HG03095 (cell line): Measurements from ENCODE around the gene THADA.
"Not testable (repeated sequence)": the region's sequence is repeated elsewhere in the genome, so short reads cannot be mapped to it uniquely, and the experiment has no call there.

ENCODE experiments used
- ATAC-seq: cut with Tn5 transposase; IDR thresholded peaks from one replicate; pipeline ENCODE4 v1.9.1; 2021; ENCODE audit warnings: moderate library complexity; ENCODE audit not compliant: unreplicated experiment

Gene THADA

DNA sequence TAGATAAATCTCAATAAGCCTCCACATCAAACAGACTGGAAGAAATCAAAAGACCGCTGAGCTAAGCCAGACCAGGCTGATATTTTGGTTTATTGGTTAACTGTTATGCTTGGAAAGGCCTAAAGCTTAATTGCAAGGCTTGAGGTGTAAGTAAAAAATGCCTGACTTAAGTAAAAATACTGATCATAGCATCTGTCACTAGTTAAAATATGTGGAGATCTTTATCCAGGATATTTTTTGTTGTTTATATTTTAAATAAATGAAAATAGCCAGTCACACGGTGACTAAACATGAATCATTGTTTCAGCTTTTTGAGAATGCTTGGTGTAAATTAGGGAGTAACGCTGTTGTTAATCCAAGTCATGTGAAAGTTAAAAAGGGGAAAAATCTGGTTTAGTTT, 127.9 kb downstream of the THADA start:
- ATAC-seq: no peak

DNA sequence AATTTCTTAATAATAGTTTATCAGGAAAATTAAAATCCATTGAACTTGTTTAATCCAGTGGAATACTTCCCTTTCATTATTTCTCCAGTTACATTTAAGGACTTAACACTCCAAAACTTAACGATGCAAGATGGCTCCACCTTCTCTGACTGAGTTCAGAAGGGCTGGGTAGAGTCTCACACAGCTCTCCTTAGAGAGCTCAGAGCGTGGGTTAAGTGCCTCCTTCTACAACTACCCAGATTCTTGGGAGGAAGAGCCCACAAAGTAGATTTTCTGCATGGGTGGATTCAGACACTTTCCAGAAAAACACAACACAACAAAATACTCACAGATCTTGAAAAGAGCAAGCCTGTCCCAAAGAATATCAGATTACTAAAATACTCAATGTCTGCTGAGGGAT, 130.6 kb downstream of the THADA start:
- no peak for ATAC-seq

DNA sequence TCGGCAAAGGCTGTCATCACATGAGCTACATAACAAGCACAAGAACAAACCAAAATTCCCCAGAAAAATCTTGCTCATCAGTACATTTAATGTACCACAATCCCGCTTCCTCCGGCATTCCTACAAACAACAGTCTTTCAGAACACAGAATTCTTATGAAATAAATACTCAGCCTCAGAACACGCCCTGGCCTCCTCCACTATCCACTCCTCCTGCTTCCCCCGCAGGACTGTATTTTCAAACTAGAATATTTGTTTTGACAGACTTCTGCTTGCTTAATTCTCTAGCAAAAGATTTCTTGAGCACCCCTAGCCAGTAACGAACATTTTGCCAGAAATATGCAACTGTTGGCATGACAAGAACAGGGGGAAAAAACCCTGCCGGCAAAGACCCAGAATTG, 131.2 kb downstream of the THADA start:
- ATAC-seq: no peak

DNA sequence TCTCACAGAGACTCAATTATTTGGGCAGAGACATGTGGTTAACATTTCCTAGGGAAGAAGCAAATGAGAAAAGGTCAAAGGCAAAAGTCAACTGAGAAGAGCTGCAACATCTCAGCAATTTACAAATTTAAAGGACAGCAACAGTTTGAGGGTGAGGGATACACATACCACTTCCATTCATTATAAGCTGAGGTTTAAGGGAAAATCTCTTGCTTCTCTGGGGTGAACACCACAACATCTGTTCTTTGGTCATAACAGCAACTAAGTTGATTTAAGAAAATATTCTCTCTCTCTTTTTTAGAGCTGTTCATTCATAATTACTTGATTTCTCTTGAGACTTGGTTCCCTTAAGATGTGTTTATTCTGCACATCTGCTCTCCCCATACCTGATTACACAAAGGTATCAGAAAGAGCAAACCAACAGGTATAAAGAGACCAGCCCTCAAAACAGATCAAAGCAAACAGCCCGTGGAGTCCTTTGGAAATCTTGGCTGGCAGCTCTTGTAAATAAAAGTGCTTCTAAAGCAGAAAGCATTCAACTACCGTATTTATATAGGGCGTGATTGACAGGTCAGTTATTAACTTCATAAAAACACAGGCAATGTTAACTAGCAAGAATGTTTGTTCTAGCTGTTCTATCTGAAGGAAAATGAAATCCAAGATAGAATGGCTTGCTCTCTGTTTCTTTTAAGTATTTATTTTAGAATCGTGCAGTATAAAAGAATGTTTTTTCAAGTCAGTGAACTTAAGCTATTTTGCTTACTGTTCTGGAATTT, 132.8 kb downstream of the THADA start:
- no peak for ATAC-seq

DNA sequence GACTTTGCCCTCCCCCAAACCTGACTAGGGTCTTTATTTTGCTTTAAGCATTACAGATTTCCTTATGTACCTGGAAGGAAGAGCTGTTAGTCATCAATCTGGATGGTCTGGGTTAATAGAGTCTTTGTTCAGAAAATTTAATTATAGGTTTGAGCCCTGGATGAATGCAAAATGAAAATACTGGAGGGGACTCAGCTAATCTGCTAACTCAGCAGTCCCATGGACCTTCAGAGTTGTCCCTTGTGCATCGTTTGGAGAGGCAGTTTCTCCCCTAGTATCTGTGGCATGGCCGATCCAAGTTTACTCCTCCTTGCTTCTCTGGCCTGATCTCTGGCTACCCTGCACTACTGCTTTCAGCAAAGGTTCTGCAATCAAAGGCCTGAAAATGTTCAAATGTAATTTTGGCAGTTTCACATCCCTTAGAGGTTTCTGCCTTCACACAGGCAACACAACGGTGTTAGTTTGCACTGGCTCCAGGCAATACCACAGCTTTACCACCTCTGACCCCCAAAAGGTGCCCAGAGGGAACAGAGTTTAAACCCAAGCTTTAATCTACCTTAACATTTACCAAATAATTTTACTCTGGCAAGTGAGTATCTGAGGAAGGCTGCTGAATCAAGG, 134.3 kb downstream of the THADA start:
- peak; percentile 92 for ATAC-seq

DNA sequence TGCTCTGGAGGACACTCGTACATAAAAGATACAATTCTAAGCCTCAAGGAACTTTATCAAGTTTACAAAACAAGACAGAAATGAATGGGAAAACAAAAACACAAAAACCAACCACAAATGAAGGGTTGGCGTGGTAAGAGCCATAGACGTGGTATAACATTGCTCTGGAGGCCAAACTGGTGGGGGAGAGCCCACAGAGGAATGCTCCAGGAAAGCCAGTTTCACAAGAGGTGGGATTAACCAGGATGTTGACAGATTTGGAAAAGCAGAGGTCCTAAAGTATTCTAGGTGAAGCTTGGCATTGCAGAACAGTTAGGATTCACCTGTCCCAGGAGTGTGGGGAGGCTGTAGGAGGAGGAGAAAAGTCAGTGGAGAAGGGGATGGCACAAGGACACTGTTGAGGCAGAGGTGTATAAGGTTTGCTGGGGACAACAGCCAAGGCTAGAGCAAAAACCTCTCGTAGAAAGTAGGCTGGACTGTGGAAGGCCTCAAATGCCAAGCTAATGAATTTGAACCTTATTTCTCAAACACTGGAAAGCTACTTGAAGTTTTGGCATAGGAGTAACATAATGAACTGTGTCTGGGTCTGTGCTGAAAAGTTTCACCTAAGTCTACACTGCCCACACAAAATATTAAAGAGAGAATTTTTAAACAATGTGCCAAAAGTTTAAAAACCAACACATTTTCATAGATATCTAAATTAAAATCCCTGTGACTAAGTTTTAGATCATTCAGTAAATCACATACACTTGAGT, 135.1 kb downstream of the THADA start:
- no peak for ATAC-seq

DNA sequence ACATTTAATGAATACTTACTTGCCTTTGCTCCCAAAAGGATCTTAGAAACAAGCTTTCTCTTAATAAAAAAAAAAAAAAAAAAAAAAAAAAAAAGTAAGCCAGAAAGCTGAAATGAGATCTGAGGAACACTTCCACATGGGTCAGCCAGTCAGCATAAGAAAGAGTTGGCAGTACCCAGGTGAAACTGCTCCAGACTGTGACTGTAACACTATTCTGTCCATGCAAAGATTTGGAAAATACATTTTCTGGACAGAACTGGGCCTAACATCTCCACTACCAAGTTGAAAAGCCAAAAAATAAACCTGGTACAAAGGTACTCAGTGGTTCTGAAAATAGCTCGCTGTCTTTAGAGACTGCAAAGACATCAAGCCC, 135.7 kb downstream of the THADA start:
- no peak for ATAC-seq

DNA sequence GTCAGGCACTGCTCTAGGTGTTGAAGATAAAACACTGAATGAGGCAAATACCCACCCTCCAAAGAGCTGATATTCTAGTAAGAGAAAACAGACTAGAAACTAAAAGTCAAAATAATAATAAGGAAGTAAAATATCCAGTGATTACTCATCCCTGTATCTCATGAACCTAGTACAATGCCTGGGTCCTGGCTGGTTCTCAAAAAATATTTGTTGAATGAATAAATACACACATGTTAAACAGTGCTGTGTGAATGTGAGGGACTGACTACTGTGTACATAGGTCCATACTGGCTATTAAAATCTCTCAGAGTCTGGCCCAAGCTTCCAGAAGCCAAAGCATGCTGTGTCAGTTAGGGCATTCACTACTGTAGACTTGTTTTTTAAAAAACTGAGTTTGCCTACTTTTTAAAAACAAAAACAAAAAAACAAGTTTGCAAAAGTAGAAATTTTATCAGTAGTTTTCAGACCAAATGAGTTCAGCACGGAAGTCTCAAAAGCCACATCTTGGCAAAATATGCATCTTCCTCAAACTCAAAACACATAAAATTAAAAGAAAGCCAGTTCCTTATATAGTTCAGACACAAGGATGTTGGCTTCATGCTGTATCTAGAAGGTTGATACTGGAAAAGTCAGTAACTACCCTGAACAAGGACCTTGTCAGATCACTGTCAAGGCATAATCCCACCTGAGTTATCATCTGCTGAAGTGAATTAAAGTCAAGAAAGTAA, 136.2 kb downstream of the THADA start:
- ATAC-seq: no peak

DNA sequence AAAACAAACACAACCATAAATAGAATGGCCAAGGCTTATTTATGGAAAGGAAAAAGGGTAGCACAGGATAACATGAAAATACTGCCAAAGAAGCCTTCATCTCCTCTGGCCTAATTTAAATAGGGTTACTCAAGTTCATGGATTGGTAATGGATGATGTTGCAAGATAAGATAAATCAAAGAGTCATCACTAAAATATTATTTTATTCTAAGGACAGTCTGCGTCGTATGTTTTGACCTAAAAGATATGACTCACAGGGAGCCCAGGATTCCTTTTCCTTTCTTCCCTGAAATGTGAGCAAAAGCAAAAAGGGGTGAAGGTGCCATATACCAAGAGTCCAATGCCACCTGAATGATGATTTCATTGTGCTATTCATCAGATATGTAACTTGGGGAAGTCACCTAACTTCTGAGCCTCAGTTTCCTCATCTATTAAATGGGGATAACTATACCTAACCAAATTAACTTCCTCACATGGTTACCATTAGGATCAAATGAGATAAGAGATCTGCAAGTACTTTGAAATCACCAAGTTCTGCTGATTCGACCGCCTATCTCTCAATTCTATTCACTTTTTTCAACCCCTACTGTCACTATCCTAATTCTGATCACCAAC, 137.7 kb downstream of the THADA start:
- no peak for ATAC-seq

DNA sequence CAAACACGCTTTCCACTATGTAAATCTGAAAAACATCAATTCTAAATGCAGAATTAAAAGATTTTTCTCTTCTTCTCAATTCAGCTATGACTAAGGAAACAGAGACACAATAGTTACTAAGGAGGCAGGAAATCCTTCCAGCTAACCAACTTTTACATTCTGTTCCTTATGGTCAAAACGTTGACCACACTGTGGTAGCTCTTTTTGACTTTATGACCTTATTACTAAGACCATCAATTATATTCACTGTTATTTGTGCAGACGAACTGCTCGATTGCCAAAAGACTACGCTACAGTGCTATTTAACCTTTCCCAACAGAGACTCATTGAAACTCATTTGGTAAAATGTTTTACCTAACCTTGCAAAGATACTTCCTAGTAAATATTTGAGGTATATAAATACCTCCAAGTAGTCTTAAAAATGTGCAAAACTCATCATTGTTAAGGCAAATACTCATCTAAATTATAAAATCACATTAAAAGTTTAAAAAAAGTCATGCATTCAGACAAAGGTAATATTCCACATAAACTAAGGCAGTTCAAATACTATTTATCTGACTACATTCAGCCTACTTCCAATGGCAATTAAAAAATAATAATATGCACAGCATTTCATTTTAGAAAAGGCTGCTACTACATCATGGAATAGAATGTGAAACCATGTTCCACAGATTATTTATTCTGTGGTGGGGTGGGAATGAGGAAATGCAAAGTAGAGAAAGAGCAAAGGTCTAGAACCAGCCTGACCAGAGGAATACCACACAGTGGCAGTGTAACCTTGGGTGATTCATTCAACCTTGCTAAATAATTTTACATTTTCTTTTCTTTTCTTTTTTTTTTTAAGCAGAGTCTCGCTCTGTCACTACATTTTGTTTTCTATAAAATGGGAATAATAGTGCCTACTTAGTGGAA, 139.9 kb downstream of the THADA start:
- ATAC-seq: no peak

DNA sequence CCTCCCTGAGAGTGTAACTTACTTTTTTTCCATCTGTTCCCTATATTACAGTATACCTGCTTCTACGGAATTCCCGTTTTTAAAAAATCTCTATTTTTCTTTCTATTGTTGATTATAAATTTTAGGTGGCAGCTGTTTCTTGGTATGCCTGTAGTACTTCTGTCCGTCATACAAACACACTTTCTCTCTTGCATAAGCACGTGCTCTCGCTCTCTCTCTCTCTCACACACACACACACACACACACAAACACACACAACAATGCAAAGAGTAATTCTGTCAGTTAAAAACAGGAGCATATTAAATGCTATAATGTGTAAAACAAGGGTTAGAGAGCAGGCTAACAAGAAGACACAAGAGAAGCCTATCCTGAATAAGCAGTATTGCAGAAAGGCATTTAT, 140.5 kb downstream of the THADA start:
- ATAC-seq: no peak

DNA sequence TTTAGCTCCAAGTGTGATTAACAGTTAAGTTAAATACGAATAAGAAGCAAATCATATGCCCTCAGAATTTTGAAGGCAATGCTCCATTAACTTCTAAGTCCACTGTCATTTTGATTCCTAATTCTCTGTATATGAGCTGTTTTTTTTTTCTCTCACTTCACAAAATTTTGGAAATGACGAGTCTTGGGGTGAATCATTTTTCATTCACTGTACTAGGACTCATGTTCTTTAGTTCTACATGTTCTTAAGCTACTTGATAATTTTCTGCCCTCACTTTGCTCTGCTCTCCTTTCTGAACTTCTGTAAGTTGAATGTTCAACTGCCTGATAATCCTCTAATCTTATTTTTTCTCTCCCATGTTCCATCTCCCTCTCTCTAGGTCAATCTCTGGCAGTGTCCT, 141.0 kb downstream of the THADA start:
- ATAC-seq: no peak

DNA sequence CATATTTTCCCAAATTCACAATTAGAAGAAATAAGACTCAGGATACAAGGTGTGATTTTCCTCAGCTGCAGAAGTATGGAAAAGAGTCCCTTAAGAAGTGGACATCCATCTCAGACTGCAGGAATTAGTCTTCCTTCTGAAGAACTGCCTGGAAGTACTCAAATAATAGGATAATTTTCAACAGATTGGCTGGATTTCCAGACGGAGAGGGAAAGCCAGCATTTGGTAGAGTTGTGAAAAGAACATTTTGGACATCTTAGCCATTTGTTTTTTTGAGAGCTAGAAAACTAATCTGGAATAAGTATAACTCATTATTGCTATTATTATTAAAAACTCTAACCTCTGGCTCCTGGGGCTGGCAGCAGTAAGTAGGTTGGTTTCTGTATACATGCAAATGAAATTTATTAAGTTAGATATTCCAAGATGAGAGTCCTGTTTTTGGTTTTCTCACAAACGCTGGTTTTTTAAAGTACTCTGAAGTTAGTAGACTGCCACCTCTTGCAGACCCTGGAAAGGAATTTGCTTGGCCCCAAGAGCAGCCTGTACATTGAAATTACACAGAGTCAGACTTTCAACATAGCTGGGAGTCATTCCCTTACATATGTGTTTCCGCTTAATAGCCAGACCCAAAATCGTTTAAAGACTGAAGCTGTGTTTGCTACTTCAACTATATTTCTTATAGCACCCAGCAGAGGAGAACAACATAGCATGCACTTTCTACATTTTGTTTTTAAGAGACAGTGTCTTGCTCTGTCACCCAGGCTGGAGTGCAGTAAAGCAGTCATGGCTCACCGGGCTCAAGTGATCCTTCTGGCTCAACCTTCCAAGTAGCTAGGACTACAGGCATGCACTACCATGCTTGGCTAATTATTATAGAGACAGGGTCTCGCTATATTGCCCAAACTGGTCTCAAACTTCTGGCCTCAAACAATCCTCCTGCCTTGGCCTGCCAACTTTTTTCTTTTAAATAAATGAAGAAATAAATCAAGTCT, 142.4 kb downstream of the THADA start:
- ATAC-seq: no peak

DNA sequence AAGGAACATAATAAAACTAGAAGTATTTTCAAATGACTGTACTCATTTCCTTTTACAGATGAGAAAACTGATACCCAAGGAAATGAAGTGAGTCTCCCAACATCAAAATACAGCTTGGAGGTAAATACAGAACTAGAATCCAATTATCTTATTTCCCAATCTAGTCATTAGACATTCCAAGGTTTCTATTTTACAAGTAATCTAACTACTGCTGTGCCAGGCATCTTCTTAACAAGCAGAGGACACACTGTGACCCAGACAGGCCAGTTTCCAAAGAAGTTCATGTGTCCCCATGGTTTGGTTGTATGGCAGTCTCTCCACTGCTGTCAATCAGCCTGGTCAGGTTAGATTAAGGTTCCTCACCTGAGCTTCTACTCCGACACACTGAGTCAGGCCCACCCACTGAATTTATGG, 143.5 kb downstream of the THADA start:
- ATAC-seq: no peak

DNA sequence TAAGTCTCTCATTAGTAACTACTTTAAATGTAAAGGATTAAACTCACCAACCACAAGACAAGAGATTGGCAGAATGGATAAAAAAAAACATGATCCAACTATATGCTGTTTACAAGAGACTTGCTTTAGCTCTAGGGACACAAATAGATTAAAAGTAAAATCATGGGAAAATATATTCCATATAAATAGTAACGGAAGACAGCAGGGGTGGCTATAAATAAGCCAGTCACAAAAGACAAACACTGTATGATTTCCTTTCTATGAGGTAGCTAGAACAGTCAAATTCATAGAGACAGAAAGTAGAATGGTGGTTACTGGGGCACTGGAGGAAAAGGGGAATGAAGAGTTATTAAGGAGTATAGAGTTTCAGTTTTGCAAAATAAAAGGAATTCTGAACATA, 145.2 kb downstream of the THADA start:
- ATAC-seq: no peak

DNA sequence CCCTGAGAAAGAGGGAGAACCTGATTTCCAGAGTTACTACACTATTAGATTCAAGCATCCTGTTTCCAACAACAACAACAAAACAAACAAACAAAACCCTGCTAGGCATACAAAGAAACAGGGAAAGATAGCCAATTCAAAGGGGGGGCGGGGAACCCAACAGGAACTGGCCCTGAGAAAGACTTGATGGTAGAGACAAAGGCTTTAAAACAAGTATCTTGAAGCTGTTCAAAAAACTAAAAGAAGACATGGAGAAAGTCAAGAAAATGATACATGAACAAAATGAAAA, 147.1 kb downstream of the THADA start:
- ATAC-seq: no peak

DNA sequence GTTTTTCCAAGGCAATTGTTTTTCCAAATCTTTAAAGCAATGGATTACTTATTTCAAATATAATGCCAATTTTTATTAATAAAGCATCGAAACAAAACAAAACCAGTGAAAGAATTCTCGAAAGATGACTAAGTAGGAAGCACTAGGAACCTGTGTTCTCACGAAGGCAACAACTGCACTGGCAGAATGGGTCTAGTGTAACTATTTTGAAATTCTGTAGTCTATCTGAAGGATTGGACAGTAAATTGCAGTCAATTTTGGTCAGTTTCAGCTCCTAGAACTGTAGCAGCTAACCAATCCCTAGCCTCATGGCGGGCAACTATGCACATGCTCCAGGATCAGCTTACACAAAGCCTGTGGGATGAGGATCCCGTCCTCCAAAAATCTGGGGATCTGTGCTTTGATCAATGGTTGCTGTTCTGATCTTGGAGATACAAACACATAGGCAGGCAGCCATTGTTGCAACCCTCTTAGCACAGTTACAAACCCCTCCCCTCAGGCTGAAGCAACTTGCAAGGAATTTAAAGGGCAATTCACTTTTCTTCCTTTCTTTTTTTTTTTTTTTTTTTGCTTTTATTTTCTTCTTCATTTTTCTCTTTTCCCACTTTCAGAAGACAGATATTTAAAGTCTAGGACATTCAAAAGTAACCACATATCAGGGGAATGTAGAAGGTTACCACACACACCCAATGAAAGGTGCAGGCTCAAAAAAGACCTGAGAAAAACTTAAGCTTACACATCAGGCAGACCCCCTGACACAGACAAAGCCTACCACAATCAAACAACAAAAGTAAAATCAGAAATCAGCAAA, 147.6 kb downstream of the THADA start:
- ATAC-seq: no peak

DNA sequence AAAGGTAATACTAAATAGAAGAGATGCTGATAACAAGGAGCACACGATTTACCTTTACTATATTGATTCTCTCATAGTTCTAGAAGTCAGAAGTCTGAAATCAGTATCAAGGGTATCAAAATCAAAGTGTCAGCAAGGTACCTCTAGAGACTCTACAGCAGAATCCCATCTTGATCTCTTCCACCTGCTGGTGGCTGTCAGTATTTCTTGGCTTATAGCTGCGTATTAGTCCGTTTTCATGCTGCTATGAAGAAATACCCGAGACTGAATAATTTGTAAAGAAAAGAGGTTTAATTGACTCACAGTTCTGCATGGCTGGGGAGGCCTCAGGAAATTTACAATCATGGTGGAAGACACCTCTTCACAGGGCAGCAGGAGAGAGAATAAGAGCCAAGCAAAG, 149.1 kb downstream of the THADA start:
- not testable (repeated sequence) for ATAC-seq
